ENCODE data around the gene TEDDM1. TPM values are rescaled to one million over a fixed set of nuclear protein-coding genes. Genes with fewer than 3 reads are reported as not detected.

TEDDM1 gene
- total RNA-seq, 1 donor from 2014 or later: not detected

DNA sequence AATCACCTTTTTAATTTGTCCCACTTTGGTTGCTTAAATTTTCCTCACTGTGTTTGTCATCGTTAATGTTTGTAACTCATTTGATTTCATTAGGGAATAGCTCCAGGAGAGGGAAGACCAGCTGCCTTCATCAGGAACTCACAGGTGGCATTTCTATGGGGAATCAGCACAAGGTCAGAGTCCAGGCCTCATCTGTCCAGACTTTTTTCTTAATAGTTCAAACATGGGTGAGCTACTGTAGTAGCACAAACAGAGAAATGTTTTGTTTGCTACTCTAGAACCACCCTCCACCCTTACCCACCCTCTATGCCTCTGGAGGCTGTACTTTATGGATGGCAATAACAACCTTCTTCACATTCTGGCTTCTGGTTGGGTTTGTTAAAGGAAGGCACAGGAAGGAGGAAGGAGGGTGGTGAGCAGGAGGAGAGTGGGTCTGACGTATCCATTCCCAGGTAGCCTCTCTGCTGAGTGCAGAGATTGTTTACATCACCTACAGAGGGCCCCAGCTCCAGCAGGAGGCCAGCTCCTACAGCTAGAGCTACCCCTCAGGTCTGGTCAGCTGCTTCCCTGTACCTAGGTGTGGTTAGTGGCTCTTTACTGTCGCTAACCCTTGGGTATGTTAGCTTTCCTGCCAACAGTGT, 8.1 kb upstream of the TEDDM1 start:
- TF ChIP-seq, protein P1, sequence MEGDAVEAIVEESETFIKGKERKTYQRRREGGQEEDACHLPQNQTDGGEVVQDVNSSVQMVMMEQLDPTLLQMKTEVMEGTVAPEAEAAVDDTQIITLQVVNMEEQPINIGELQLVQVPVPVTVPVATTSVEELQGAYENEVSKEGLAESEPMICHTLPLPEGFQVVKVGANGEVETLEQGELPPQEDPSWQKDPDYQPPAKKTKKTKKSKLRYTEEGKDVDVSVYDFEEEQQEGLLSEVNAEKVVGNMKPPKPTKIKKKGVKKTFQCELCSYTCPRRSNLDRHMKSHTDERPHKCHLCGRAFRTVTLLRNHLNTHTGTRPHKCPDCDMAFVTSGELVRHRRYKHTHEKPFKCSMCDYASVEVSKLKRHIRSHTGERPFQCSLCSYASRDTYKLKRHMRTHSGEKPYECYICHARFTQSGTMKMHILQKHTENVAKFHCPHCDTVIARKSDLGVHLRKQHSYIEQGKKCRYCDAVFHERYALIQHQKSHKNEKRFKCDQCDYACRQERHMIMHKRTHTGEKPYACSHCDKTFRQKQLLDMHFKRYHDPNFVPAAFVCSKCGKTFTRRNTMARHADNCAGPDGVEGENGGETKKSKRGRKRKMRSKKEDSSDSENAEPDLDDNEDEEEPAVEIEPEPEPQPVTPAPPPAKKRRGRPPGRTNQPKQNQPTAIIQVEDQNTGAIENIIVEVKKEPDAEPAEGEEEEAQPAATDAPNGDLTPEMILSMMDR (IDR thresholded peaks at IDR 0.05; ENCODE audit: partially characterized antibody, unreplicated experiment): no peak
- H3K27ac Mint-ChIP-seq (ENCODE audit: unreplicated experiment): peak overlapping the region; percentile 14
- no peak for DNase-seq

DNA sequence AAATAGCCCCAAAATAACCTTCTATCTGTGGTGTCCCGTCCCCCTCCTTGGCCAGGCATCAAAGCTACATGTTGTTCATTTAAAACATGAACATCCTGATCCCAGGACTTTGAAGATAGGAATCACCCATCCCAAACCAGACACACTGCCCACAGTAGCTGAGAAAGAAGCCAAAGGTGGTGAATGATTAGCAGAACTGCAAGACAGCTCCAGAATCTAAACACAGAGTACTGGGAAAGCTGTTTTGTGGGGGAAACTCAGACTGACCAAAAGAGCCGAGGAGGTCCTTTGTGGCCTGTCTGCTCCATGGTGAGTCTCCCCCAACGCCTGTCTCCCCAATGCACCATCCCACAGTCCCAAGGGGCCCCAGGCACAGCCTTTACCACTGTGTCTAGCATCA, 7.3 kb upstream of the TEDDM1 start:
- TF ChIP-seq, protein P1 (IDR thresholded peaks at IDR 0.05; ENCODE audit: partially characterized antibody, unreplicated experiment): no peak
- no peak for DNase-seq
- H3K27ac Mint-ChIP-seq (ENCODE audit: unreplicated experiment): no peak overlapping the region
- peaks cover 2% of the 10 kb centered on the region for H3K9me3 Mint-ChIP-seq (ENCODE audit: unreplicated experiment)
- no peaks in the 10 kb centered on the region for H3K27me3 Mint-ChIP-seq (ENCODE audit: unreplicated experiment)
- H3K4me3 Mint-ChIP-seq (ENCODE audit: unreplicated experiment): no peak overlapping the region
- H3K36me3 Mint-ChIP-seq (ENCODE audit: unreplicated experiment): peaks cover 9% of the 10 kb centered on the region
- peaks cover 11% of the 10 kb centered on the region for H3K4me1 Mint-ChIP-seq (ENCODE audit: low read depth, unreplicated experiment)

More for the DNA sequence above, 8.1 kb upstream of the TEDDM1 start:
- Mint-ChIP-seq H3K4me3 (ENCODE audit: unreplicated experiment) (no peak overlapping the region), H3K36me3 (ENCODE audit: unreplicated experiment) (peaks cover 9% of the 10 kb centered on the region), H3K27me3 (ENCODE audit: unreplicated experiment) (no peaks in the 10 kb centered on the region), H3K4me1 (ENCODE audit: low read depth, unreplicated experiment) (peaks cover 11% of the 10 kb centered on the region), H3K9me3 (ENCODE audit: unreplicated experiment) (peaks cover 2% of the 10 kb centered on the region)

DNA sequence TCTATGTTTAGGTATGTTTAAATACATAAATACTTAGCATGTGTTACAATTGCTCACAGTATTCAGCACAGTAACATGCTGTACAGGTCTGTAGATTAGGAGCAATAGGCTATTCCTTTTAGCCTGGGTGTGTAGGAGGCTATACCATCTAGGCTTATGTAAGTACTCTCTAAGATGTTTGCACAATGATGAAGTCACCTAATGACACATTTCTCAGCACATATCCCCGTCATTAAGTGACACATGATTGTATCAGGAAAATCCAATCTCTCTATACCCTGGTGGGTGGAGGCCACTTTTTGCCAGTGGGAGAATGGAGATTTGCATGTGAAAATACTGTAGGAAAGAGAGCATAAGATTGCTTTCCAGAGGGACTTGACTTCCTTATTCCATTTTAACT, 5.5 kb upstream of the TEDDM1 start:
- Mint-ChIP-seq H3K27ac (ENCODE audit: unreplicated experiment) (no peak overlapping the region), H3K36me3 (ENCODE audit: unreplicated experiment) (peaks cover 9% of the 10 kb centered on the region), H3K4me3 (ENCODE audit: unreplicated experiment) (no peak overlapping the region), H3K4me1 (ENCODE audit: low read depth, unreplicated experiment) (peaks cover 11% of the 10 kb centered on the region), H3K9me3 (ENCODE audit: unreplicated experiment) (peaks cover 2% of the 10 kb centered on the region), H3K27me3 (ENCODE audit: unreplicated experiment) (no peaks in the 10 kb centered on the region)
- TF ChIP-seq, protein P1 (IDR thresholded peaks at IDR 0.05; ENCODE audit: partially characterized antibody, unreplicated experiment): no peak
- no peak for DNase-seq

DNA sequence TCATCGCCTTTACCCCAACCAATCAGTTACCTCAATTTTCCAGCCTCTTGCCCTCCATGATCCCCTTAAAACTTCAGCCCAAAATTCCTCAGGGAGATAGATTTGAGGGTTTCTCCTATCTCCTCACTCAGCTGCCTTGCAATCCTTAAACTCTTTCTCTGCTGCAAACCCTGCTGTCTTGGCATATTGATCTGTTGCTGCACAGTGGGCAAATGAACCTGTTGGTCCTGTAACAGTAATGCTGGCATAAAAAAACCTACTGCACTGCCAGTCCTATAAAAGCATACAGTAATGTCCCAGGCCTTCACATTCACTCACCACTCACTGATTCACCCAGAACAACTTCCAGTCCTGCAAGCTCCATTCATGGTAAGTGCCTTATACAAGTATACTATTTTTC, 5.1 kb upstream of the TEDDM1 start:
- Mint-ChIP-seq H3K4me1 (ENCODE audit: low read depth, unreplicated experiment) (peaks cover 11% of the 10 kb centered on the region), H3K27ac (ENCODE audit: unreplicated experiment) (no peak overlapping the region), H3K4me3 (ENCODE audit: unreplicated experiment) (no peak overlapping the region), H3K36me3 (ENCODE audit: unreplicated experiment) (peaks cover 9% of the 10 kb centered on the region), H3K27me3 (ENCODE audit: unreplicated experiment) (no peaks in the 10 kb centered on the region), H3K9me3 (ENCODE audit: unreplicated experiment) (peaks cover 2% of the 10 kb centered on the region)
- no peak for DNase-seq
- TF ChIP-seq, protein P1 (IDR thresholded peaks at IDR 0.05; ENCODE audit: partially characterized antibody, unreplicated experiment): no peak

DNA sequence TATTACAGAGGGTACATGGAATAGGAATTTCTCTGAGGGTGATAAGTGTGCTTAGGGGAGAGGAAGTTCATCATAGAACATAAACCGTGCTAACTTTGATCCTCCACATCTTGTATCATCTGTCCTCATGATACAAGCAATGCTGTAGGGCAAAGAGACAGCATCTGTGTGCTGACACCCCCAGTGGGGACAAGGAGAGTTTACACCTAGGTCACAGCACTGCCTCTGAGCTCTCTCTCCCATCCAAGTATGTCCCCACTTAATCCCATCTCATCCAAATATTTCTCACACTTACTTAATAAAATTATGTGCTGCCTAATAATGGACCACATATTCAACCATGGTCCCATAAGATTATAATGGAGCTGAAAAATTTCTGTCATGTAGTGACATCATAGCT, 4.3 kb upstream of the TEDDM1 start:
- no peak for DNase-seq
- H3K27ac Mint-ChIP-seq (ENCODE audit: unreplicated experiment): no peak overlapping the region
- no peaks in the 10 kb centered on the region for H3K27me3 Mint-ChIP-seq (ENCODE audit: unreplicated experiment)
- H3K4me1 Mint-ChIP-seq (ENCODE audit: low read depth, unreplicated experiment): peaks cover 11% of the 10 kb centered on the region
- H3K4me3 Mint-ChIP-seq (ENCODE audit: unreplicated experiment): no peak overlapping the region
- H3K36me3 Mint-ChIP-seq (ENCODE audit: unreplicated experiment): peaks cover 9% of the 10 kb centered on the region
- H3K9me3 Mint-ChIP-seq (ENCODE audit: unreplicated experiment): peaks cover 2% of the 10 kb centered on the region
- TF ChIP-seq, protein P1 (IDR thresholded peaks at IDR 0.05; ENCODE audit: partially characterized antibody, unreplicated experiment): no peak
